Keratinocyte (primary cell): Measurements from ENCODE around the gene ABCA3. TPM values are rescaled to one million over a fixed set of nuclear protein-coding genes. Genes with fewer than 3 reads are reported as not detected.

Experiments
- DNase-seq: peaks from one replicate; pipeline ENCODE4 v3.0.0-alpha.2; 2011; ENCODE audit warnings: low read depth, missing footprints, low spot score
- FAIRE-seq: peaks from 2 replicates; lab custom pipeline; 2011; peaks lifted over from hg19 to GRCh38; lab: Jason Lieb, UNC
- H2AFZ ChIP-seq: 2 replicates; pipeline ENCODE4 v1.6.0; 2012; ENCODE audit warnings: low read length, control low read depth, inconsistent platforms; ENCODE audit not compliant: control insufficient read depth
- H3K27ac ChIP-seq: 2 replicates; pipeline ENCODE4 v1.5.1; 2011; ENCODE audit warnings: low read length; ENCODE audit not compliant: control insufficient read depth, insufficient read depth
- H3K27me3 ChIP-seq: 3 replicates; pipeline ENCODE4 v1.6.0; 2011; ENCODE audit warnings: low read length; ENCODE audit not compliant: control insufficient read depth, insufficient read depth; ENCODE audit errors: extremely low read depth
- H3K36me3 ChIP-seq, 2 experiments: 2 replicates in 1 of 2; 3 replicates in 1 of 2; pipeline ENCODE4 v1.5.1; 2011; ENCODE audit warnings: low read length in 2 of 2, mild to moderate bottlenecking in 1 of 2; ENCODE audit not compliant: control insufficient read depth in 2 of 2, insufficient read depth in 2 of 2; ENCODE audit errors: extremely low read depth in 1 of 2
- H3K4me1 ChIP-seq: 3 replicates; pipeline ENCODE4 v1.5.1; 2011; ENCODE audit warnings: low read length; ENCODE audit not compliant: control insufficient read depth, insufficient read depth; ENCODE audit errors: extremely low read depth
- H3K4me2 ChIP-seq: 3 replicates; pipeline ENCODE4 v1.6.0; 2011; ENCODE audit warnings: low read depth, low read length; ENCODE audit not compliant: control insufficient read depth, insufficient read depth; ENCODE audit errors: extremely low read depth
- H3K4me3 ChIP-seq, 3 experiments: fragments of 200-600 bp in 1 of 3; sonication (generic) in 1 of 3; 2 replicates in 2 of 3; 3 replicates in 1 of 3; pipeline ENCODE4 v1.5.1; 2011 to 2016; ENCODE audit warnings: low read length in 3 of 3, mild to moderate bottlenecking in 3 of 3, control low read depth in 2 of 3, inconsistent platforms in 1 of 3, low read depth in 1 of 3, mixed read lengths in 1 of 3, mixed run types in 1 of 3, moderate library complexity in 1 of 3; ENCODE audit not compliant: control insufficient read depth in 2 of 3, insufficient read depth in 2 of 3; ENCODE audit errors: extremely low read depth in 1 of 3
- H3K79me2 ChIP-seq: 2 replicates; pipeline ENCODE4 v1.6.0; 2012; ENCODE audit warnings: low read length; ENCODE audit not compliant: control insufficient read depth, insufficient read depth
- H3K9ac ChIP-seq: 3 replicates; pipeline ENCODE4 v1.6.0; 2011; ENCODE audit warnings: low read length; ENCODE audit not compliant: control insufficient read depth, insufficient read depth; ENCODE audit errors: extremely low read depth
- H3K9me1 ChIP-seq: 3 replicates; pipeline ENCODE4 v1.6.0; 2011; ENCODE audit warnings: low read length; ENCODE audit not compliant: control insufficient read depth, insufficient read depth; ENCODE audit errors: extremely low read depth
- H3K9me3 ChIP-seq: 2 replicates; pipeline ENCODE4 v1.5.1; 2012; ENCODE audit warnings: low read depth, low read length; ENCODE audit not compliant: control insufficient read depth
- H4K20me1 ChIP-seq: 3 replicates; pipeline ENCODE4 v1.6.0; 2011; ENCODE audit warnings: low read length; ENCODE audit not compliant: control insufficient read depth, insufficient read depth; ENCODE audit errors: extremely low read depth
- CTCF ChIP-seq, 3 experiments: IDR thresholded peaks in 1 of 3; conservative IDR thresholded peaks in 1 of 3; optimal IDR thresholded peaks in 1 of 3; 2 replicates in 2 of 3; 3 replicates in 1 of 3; pipeline versions ENCODE3 to v1.5.1; 2011; ENCODE audit warnings: low read length in 3 of 3, mild to moderate bottlenecking in 3 of 3, moderate library complexity in 2 of 3, control low read depth in 1 of 3, inconsistent platforms in 1 of 3; ENCODE audit not compliant: insufficient read depth in 2 of 3; ENCODE audit errors: extremely low read depth in 1 of 3
- EZH2 ChIP-seq: IDR thresholded peaks from one replicate; pipeline ENCODE4 v1.6.1; 2012; ENCODE audit warnings: inconsistent platforms, mild to moderate bottlenecking, low read length, moderate library complexity
- dilution Hi-C: fragments of 300-500 bp; cut with MboI; formaldehyde crosslinking; loops from one replicate; pipeline ENCODE4 v1.7.0; 2020; ENCODE audit warnings: low sequenced_read_pairs; ENCODE audit not compliant: extremely low pct_ligation_motif_present
- polyA plus RNA-seq, 5 experiments: library from polyadenylated mRNA; depleted of rRNA in 3 of 5; stranded (reverse) in 3 of 5; stranded (forward) in 1 of 5; unstranded in 1 of 5; fragments of >200 nt; gene quantifications; 1 replicate in 1 of 5; 2 replicates in 3 of 5; 3 replicates in 1 of 5; pipeline versions ENCODE4 v1.2.1 to v1.2.3, GENCODE V29; 2011 to 2012; ENCODE audit warnings: missing spikeins in 2 of 5, low read depth in 1 of 5, low replicate concordance in 1 of 5

Gene ABCA3
- polyA plus RNA-seq, 1 donor (not counting 4 experiments of a cell fraction or from before 2014, with no cell fraction given): 0.08 TPM

- peaks cover 32% of the 10 kb centered on the region for H3K27me3 ChIP-seq
- H3K4me3 ChIP-seq: no peak overlapping the region
- no peaks in the 10 kb centered on the region for H3K4me1 ChIP-seq
- H2AFZ ChIP-seq: no peak overlapping the region
- TF ChIP-seq CTCF (optimal IDR thresholded peaks at IDR 0.05 in 1 of 3, IDR thresholded peaks at IDR 0.05 in 1 of 3, conservative IDR thresholded peaks at IDR 0.05 in 1 of 3; ENCODE audit: extremely low read depth in 1 of 3, insufficient read depth in 2 of 3, low read length in 3 of 3): no peak
- TF ChIP-seq EZH2: no peak
- H3K27ac ChIP-seq: no peak overlapping the region
- peaks cover 10% of the 10 kb centered on the region for H4K20me1 ChIP-seq
- H3K79me2 ChIP-seq: no peaks in the 10 kb centered on the region
- FAIRE-seq (no peak), DNase-seq (no peak)
- dilution Hi-C loops: no loop called here
- no peak overlapping the region for H3K4me2 ChIP-seq
- H3K9me1 ChIP-seq: no peaks in the 10 kb centered on the region
- no peaks in the 10 kb centered on the region for H3K9me3 ChIP-seq
- H3K36me3 ChIP-seq: peaks cover 13 to 19% of the 10 kb centered on the region in 2 experiments
- no peak overlapping the region for H3K9ac ChIP-seq
These were observed 101.5 kb downstream of the ABCA3 start for GRCh38 chr16:2238838-2239675.

GRCh38 chr16:2238150-2238837 is 102.2 kb downstream of the ABCA3 start:
- FAIRE-seq (no peak), DNase-seq (no peak)
- H3K4me2 ChIP-seq: no peak overlapping the region
- no peak overlapping the region for H2AFZ ChIP-seq
- TF ChIP-seq EZH2: no peak
- no peak for TF ChIP-seq CTCF (optimal IDR thresholded peaks at IDR 0.05 in 1 of 3, IDR thresholded peaks at IDR 0.05 in 1 of 3, conservative IDR thresholded peaks at IDR 0.05 in 1 of 3; ENCODE audit: extremely low read depth in 1 of 3, insufficient read depth in 2 of 3, low read length in 3 of 3)
- dilution Hi-C loops: no loop called here
- no peak overlapping the region for H3K9ac ChIP-seq
- H3K9me3 ChIP-seq: no peaks in the 10 kb centered on the region
- peaks cover 12 to 23% of the 10 kb centered on the region in 2 experiments for H3K36me3 ChIP-seq
- H3K4me1 ChIP-seq: no peaks in the 10 kb centered on the region
- H3K79me2 ChIP-seq: no peaks in the 10 kb centered on the region
- H3K4me3 ChIP-seq: no peak overlapping the region
- H3K9me1 ChIP-seq: no peaks in the 10 kb centered on the region
- H3K27ac ChIP-seq: no peak overlapping the region
- peaks cover 10% of the 10 kb centered on the region for H4K20me1 ChIP-seq
- peaks cover 32% of the 10 kb centered on the region for H3K27me3 ChIP-seq
